CD4-positive, alpha-beta T cell treated with Interleukin-2 at 100 ng/mL for 4 hours (primary cell): ENCODE data around the gene SDHAF2.
"Not testable (repeated sequence)": the region's sequence is repeated elsewhere in the genome, so short reads cannot be mapped to it uniquely, and the experiment has no call there.

Experiments
- DNase-seq: peaks from one replicate; pipeline ENCODE4 v3.0.0-alpha.2; 2020; ENCODE audit warnings: low spot score

Gene SDHAF2

DNA sequence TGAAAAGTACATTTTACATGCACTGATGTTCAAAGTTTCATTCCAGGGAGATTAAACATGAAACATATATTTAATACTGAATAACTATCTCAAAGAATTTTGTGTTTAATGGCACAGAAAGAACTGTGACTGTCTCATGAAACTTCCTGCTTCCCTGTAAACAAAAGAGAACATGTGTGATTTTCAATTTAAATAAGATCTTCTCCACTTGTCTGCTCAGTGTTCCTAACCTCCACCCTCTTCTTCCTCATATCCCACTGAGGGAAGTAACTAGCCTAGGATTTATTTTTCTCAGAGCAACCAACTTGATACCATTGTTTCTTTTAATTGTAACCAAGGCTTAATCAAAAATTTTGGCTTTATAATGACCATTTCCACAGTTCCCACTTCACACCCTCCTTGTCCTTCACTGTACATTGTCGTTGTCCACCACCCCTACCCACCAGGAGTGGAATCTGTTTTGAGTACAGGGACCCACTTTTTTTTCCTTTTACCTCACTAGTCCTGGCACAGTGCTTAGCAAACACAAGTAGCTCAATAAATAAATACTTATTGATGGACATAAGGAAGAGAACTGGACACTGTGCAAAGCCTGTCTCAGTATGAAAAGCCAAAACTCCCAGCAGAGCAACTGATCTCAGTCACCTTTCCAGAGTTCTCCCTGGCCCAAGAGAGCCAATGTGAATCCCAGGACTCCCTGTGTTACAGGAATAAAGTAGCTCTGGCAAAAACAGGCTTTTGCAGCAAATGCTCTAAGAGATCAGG lies 4.4 kb upstream of the SDHAF2 start:
- DNase-seq, result no peak

DNA sequence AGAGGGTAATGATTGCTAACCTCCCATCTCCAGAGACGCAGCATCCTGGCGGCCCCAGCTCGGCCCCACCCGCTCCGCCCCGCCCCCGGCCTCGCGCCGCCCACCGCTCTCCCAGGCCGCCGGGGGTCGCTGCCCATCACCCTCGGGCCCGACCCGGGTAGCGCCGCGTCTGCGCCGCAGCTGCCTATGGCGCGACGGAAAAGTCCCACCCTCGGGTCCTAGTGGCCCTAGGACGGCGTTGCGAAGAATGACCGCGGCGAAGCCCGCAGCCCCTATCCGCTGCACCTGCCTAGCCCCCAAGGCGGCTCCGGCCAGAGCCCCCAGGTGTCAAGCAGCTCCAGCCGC lies 606 bp upstream of the SDHAF2 start:
- DNase-seq, result peak; percentile 67

DNA sequence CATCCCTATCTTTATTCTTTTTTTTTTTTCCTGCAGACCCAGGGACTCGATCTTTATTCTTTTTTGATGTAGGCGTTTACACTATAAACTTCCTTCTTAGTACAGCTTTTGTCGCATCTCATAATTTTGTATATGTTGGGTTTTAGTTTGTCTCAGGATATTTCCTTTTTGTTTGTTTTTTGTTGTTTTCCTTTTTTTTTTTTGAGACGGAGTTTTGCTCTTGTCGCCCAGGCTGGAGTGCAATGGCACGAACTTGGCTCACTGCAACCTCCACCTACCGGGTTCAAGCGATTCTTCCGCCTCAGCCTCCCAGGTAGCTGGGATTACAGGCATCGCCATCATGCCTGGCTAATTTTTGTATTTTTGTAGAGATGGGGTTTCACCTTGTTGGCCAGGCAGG lies 915 bp downstream of the SDHAF2 start:
- not testable (repeated sequence) for DNase-seq

DNA sequence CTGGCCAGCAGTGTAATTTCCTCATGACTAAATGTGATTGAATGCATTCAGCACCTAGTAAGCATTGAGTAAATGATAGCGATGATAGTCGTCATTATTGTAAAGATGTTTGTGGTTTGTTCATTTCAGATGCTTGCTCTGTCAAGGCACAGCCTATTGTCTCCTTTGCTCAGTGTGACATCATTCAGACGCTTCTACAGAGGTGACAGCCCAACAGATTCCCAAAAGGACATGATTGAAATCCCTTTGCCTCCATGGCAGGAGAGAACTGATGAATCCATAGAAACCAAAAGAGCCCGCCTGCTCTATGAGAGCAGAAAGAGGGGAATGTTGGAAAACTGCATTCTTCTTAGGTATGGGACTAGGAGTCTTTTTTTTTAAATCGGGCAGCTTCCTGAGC lies 7.6 kb downstream of the SDHAF2 start:
- no peak for DNase-seq

DNA sequence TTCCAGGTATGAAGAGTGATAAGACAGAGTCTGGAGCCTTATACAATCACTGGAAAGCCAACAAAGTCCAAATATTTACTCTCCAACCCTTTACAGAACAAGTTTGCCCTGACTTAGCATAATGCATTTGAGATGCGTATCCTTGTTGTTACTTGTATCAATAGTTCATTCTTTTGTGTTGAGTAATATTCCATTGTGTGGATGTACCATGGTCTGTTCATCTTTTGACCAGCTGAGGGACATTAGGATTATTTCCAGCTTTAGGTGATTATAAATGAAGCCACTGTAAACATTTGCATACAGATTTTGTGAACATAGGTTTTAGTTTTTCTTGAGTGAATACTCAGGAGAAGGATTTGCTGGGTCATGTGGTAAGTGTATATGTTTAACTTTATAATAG lies 9.7 kb downstream of the SDHAF2 start:
- DNase-seq, result no peak

DNA sequence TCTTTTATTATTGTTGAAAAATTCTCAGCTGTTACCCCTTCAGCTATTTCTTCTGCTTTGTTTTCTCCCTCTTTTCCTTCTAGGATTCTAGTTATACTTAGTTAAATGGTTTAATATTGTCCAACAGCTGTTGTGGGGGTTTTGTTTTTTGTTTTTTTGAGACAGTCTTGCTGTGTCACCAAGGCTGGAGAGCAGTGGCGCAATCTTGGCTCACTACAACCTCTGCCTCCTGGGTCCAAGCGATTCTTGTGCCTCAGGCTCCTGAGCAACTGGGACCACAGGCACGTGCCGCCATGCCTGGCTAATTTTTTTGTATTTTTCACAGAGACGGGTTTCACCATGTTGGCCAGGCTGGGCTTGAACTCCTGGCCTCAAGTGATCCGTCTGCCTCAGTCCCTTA lies 12.7 kb downstream of the SDHAF2 start:
- DNase-seq, result no peak

DNA sequence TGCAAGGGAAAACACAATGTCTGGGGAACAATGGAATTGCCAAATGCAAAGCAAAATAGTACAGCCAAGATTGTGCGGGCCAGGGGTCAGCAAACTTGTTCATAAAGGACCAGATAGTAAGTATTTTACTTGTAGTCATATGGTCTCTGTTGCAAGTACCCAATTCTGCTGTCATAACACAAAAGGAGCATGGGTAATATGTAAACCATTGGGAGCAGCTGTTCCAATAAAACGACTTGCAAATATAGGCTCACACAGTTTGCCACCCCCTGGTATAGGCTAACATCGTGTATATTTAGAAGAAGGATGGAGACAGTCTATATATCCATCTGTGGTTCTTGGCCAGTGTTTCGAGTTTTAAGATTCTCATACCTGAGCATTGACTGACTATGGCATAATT lies 15.6 kb downstream of the SDHAF2 start:
- no peak for DNase-seq

DNA sequence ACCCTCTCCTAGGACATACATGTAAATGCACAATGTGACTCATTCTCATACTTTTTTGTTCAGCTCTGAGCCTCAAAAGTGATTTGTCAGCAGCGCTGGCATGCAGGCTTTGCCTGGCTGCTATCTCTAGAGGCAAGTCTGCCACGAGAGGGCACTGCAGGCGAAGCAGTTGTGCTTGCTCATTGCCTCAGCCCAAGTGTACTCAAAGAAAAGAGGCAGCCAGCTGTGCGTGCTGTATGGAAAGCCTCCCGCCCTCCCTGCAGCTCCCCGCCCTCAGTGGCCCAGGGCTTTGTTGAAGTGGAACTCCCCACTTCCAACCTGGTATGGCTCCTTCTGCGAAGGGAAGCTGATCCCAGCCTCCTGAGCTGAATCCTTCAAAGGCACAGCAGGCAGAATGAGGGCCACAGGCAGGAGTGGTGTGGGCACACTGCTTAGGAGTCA lies 16.3 kb downstream of the SDHAF2 start:
- peak; percentile 61 for DNase-seq

DNA sequence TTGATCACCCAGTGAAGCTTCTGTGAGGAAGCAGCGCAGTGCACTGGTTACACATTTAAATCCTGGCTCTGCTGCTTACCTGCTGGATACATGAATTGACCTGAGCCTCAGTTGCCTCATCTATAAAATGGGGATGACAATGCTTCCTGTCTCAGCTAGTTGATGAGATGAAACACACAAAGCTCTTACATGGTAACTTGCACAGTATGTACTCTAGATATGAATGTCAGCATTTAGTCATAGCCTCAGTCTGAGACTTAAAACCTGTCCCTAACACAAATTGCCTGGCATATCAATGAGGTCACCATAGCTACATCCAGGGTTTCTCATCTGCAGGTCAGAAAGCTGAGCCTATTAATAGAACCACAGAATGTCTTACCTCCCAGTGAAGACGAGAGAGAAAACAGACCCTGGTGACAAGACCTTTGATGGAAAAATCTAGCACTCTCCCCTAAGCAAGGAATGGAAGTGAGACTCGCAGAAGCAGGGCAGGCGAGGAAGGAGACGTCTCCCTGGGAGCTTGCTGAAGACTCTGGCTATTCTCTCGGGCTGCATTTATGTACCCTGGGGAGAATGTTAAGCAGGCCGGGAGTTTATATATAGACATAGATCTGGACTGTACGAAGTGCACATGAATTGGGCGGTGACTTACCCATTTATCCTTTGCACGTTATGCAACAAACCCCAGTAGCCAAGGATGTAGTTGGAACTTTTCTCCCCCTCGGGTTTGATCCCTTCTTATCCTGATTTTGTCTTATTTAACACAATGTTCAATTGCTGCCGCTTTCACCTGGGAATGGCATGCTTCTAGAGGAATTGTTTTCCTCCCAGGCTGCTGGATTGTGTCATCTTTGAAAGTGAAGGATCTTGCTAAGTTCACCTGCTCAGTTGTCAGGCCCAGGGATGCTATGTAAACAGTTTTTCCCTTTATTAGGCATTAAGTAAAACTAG lies 18.0 kb downstream of the SDHAF2 start:
- no peak for DNase-seq

DNA sequence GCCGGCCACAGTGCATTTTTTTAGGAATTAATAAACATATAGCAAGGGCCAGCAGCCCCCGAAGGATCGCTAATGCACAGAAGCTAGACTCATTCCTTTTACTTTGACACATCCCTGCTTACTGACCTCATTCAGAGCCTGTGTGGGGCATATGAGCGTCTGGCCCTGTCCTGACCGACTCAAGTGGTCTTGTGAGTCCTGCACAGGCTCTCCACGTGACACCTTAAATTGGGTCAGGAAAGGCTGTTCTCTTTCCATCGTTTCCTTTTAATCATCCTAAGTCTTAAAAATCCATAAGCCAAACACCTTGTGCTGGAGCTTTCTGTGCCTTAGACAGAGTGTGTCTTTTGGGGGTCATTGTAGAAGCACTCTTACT lies 18.6 kb downstream of the SDHAF2 start:
- no peak for DNase-seq

DNA sequence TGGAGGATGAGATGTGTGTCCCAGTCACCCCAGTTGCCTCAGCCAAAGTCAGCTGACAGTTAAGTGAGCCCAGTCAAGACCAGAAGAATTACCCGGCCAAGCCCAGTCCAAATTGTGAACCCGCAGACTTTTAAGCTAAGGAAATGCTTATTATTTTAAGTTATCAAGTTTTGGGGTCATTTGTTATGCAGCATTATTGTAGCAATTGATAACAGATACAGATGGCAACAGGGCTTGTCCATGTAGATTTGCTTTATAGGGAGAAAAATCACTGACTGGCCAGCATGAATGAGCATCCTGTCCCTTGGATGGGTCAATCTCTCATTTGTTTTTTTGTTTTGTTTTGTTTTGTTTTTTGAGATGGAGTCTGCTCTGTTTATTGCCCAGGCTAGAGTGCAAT lies 22.9 kb downstream of the SDHAF2 start:
- no peak for DNase-seq

DNA sequence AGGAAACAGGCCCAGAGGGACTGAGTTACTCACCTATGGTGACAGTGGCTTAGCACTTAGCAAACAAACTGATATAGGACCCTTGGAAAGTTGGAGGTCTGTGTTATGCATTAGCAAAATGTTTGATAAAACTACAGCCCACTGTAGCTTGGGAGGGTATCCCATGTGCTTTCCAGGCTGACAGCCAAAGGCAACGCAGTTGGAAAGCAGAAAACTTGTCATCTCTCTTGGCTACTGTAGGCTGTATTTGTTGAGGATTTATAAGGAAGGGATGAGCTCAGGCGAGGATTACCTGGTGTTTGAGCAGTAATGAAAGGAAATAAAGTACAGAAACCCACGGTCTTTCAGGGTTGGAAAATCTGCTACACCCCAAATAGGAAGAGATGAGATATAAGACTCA lies 23.8 kb downstream of the SDHAF2 start:
- DNase-seq, result no peak

DNA sequence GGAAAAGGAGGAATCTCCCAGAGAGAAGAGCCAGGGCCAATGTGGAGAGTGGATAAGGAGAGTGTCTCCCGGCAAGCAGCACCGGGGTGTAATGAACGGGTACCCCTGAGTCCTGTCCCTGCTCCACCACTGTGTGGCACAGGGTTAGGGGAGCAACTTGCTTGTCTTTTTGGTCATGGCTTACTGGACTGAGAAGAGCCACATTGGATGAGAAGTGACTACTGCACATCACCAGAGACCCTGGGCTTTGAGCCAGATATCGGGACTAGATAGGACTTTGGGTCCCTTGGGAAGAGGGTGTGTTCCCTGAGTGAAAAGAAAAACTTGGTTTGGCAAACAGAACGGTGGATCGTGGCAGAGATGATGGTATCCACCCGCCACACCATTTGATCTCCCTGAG lies 24.6 kb downstream of the SDHAF2 start:
- DNase-seq, result no peak

DNA sequence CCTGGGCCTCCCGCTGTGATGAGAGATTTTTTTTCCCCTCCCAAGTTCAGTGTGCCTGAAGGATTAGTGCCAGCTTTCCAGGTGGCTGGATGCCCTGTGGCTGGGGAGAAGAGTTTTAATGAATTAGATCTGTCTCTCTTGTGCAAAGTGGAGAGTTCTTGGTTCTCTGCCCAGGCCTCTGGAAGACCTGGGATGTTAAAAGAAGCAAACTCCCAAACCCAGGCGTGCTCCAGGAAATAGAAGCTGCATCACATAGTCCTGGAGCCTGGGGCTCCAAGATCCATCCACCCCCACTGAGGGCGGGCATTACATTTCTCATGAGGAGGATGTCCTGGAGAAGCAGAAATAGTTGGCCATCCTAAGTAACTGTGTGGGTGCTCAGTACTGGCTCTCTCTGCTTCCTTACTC lies 30.6 kb downstream of the SDHAF2 start:
- DNase-seq, result no peak

DNA sequence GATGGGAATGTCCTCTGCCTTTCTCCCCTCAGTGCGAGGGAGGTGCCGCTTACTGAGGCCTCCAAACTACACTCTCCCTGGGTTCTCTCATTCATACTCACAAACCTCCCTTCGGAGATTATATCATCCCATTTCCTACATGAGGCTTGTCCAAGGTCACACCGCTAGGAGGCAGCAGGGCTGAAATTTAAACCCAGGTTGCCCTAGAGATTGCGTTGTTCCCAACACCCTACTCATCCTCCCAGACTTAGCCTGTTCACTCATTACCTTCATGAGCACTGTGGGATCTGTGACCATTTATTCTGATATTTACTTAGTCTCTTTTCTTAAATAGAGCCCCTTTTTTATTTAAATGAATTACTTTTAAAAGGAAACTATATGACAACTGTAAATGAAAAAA lies 31.1 kb downstream of the SDHAF2 start:
- no peak for DNase-seq

DNA sequence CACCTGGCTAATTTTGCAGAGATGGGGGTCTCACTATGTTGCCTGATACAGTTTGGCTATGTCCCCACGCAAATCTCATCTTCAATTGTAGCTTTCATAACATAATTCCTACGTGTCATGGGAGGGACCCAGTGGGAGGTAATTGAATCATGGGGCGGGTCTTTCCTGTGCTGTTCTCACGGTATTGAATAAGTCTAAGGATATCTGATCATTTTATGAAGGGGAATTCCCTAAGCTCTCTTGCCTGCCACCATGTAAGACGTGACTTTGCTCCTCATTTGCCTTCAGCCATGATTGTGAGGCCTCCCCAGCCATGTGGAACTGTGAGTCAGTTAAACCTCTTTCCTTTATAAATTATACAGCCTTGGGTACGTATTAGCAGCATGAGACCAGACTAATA lies 37.7 kb downstream of the SDHAF2 start:
- not testable (repeated sequence) for DNase-seq

DNA sequence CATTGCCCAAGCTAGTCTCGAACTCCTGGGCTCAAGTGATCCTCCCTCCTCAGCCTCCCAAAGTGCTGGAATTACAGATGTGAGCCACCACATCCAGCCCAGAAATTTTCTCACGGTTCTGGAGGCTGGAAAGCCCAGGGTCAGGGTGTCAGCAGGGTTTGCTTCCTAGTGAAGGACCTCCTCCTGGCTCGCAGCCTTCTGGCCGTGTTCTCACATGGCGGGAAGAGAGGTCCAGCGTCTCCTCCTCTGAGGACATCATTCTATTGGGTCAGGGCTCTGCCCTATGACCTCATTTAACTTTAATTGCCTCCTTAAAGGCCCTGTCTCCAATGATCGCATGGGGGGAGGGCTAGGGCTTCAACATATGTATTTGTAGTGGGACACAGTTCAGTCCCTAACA lies 38.1 kb downstream of the SDHAF2 start:
- no peak for DNase-seq

DNA sequence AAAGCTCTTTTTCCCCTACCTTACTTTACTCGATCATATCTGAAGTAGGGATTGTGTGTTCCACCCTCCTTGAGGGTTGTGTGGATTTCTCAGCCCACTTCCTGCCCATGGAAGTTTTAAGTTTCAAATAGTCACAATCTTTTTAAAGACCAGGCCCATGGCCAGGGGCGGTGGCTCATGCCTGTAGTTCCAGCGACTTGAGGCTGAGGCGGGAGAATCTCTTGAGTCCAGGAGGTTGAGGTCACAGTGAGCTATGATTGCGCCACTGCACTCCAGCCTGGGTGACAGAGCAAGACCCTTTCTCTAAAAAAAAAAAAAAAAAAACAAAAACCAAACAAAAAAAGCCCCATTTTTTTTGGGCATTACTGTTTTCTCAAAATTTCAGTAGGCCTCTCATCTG lies 42.4 kb downstream of the SDHAF2 start:
- no peak for DNase-seq

DNA sequence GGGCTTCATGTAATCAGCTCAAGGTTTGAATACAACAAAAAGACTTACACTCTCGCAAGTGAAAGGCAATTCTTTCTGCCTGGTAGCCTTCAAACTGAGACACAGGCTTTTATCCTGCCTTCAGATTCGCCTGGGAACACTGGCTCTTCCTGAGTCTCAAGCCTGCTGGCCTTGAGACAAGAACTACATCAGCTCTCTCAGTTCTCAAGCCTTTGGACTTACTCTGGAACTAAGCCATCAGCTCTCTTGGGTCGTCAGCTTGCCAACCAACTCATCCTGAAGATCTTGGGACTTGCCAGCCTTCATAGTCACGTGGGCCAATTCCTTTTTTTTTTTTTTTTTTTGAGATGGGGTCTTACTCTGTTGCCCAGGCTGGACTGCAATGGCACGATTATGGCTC lies 42.9 kb downstream of the SDHAF2 start:
- no peak for DNase-seq

DNA sequence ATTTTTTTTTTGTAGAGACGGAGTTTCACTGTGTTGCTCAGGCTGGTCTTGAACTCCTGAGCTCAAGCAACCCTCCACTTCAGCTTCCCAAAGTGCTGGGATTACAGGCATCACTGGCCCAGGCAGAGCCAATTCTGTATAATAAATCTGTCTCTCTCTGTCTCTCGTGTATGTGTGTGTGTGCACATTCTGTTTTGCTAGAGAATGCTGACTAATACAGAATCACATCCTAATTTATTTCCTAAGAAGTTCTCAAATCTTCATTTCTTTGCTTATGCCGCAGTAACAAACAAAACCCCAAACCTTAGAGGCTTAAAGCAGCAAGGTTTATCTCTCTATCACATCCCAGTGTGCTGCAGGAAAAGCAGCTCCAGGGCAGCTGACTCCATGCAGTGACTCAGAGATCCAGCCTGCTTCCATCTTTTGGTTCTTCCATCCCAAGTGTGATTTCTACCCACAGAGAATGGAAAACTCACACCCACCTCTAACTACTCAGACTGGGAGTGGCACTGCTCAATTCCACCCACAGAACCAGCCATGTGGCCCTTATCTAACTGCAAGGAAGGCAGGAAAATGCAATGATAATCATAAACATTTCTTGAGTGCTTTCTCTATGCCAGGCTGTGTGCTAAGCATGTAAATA lies 43.6 kb downstream of the SDHAF2 start:
- DNase-seq, result no peak

DNA sequence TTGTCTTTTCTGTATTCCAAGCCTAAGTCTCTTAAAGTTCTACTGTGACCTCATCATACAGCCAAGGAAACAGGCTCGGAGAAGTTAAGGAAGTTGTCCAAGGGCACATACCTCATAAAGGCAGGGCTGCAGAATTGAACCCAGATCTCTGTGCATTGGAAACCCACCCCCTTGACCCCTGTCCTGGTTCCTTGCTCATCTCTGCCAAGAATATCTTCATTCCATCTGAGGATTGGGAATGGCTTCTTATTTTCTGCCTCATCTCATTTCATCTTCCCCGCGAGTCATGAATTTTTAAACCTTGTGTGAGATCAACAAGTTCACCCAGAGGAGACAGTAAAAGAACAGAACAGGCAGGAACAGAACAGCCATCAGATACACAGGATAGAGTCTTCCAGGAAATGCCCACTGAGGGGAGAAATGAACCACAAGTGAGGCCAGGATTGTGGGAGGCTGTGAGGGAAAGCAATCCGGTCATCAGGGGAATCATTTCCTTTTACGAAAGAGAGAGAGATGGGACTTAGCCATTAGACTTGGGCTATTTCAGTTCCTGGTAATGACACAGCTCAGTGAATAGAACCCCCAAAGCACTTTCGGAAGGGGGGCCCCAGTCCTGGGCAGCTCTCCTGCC lies 44.2 kb downstream of the SDHAF2 start:
- no peak for DNase-seq

DNA sequence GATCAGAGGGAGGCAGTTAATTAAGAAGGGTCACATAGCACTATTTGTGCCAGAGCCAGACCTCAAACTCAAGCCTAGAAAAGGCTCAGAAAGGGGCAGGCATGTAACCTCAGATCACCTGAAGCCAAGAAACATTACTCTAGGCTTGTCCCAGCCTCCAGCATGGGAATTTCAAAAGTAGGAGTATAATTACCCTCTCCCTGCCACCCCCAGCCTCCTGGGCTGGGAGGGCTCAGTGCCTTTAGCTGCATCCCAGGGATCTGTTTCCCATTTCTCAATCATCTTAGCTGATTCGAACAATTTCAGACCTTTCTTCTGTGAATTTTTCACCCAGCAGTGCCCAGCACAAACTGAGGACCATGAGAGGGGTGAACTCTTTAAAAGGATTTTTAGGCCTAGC lies 45.5 kb downstream of the SDHAF2 start:
- no peak for DNase-seq

DNA sequence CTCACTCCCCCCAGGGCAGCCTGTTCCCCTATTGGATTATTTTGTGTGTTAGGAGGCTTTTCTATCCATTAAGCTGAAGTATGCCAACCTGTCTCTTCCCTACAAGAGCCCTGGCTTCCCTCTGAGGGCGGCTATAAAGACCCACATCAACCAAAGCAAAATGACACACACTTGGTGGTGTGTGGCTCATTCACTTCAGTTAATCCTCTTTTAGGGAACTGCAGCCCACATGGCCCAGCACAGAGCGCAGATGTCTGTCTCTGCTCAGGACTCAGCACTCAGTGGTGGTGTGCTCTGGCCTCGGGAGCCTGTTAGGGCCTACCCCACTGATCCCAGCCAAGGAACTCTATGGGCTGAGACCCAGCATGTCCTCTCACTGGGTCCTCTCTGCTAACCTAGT lies 46.4 kb downstream of the SDHAF2 start:
- no peak for DNase-seq
